Lower leg skin (tissue), 3 donors: ENCODE measurements around the gene LITAFD.

Experiments used
- CTCF ChIP-seq, 3 donors: fragments of 450-650 bp; IDR thresholded peaks; one replicate each; pipeline ENCODE4 v1.5.1; 2016; ENCODE audit warnings: antibody characterized with exemption in 3 of 3, mild to moderate bottlenecking in 3 of 3, moderate library complexity in 2 of 3
- POLR2A ChIP-seq, 2 donors: fragments of 450-650 bp; IDR thresholded peaks; one replicate each; pipeline ENCODE4 v1.6.1; 2016 to 2017; ENCODE audit warnings: antibody characterized with exemption in 2 of 2, mild to moderate bottlenecking in 1 of 2, moderate library complexity in 1 of 2

DNA sequence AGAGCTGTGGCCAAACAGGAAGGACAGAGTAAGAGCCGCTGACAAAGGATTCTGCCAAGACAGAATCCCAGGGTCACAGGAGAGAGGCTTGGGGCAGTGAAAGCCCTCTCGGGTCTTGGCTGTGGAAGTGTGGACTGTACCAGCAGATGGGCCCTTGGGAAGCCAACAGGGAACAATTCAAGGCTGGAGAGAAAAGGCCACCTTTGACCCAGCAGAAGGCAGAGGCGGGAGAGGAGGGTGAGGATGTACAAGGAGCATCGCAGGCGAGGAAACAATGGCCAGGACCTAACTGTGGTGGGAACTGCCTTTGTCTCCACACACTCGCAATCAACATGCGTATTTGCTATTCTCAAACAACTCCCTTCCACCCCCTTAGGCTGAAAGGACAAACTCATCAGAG is 29.0 kb upstream of the LITAFD start:
- TF ChIP-seq CTCF (IDR thresholded peaks at IDR 0.05) = no peak
- TF ChIP-seq POLR2A (IDR thresholded peaks at IDR 0.05) = no peak
